Stimulated activated CD8-positive, alpha-beta memory T cell treated with anti-CD3 and anti-CD28 coated beads, Interleukin-15, amount 100 ng/mL, for 48 hours (primary cell): ENCODE measurements around the gene NHP2.
"Not testable (repeated sequence)": the region's sequence is repeated elsewhere in the genome, so short reads cannot be mapped to it uniquely, and the experiment has no call there.

Experiments
- DNase-seq, 2 donors: peaks; one replicate each; pipeline ENCODE4 v3.0.0-alpha.2; 2020; ENCODE audit warnings: low read depth in 2 of 2

The NHP2 gene

DNA sequence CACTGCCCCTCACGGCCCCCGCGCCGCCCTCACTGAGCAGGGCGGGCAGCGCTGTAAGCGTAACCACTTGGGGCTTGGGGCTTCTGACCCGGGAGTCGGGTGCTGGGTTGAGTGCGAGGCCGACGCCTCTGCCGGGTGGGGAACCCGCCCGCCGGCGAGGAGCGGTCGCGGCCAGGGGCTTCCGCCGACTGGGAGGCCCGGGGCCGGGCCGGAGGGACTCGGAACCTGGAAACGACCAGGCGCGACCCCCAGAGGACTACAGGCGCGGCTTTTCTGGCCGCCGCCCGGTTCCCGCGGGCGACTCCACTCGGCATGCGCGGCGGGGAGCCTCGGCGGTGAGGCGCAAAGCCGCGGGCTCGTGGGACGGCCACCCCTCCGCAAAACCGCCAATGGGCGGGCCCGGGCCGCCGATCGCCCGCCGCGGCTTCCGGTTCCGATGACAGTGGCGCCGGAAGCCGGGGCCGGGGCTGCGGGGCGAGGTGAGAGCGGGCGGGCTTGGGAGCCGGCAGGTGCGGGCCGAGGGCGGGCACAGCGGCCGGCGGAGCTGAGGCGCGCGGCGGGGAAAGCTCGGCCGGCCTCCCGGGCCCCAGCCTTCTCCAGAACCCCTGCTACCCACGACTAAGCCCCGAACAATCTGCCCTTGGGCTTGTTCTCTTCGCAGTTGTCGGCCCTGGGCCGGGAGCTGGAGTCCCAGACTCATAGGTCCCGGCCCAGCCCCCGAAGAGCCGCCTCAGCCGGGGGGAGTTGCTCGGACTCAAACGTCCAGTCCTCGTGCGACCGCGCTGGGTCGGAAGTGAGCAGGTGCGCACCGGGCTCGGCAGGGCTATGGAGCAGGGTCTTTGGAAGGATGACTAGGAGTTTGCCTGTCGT lies 22.9 kb downstream of the NHP2 start, which contains the start of gene RMND5B:
TSS of gene RMND5B (plus strand) at position 439 of the 870 bp plus-strand sequence. CDS start 7,106 bp downstream, outside the sequence.
- peak; percentile 76 to 77 for DNase-seq

DNA sequence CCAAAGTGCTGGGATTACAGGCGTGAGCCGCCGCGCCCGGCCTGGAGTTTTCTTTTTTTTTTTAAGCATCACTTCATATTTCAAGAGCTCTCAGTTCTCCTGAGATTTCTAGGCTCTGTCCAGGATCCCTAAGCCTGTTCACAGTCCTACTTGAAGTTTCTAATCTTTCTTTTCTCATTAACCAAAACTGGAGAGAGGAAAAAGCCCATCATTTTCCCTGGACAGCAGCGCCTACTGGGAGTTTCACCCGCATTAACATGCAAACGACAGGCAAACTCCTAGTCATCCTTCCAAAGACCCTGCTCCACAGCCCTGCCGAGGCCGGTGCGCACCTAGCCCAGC lies 23.5 kb downstream of the NHP2 start:
- not testable (repeated sequence) for DNase-seq

DNA sequence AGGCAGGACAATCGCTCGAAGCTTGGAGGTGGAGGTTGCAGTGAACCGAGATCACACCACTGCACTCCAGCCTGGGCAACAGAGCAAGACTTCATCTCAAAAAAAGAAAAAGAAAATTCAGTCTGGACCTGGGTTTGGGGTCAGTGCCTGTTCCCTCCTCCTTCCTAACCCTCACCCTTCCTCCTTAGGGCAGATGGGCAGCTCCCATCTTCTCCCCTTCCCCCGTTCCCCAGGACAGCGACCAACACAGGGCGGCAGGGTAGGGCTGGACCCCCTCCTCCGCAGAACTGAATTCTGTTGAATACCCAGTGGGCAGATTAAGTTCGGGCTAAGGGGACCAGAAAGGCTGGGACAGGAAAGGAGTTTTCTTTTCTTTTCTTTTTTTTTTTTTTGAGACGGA lies 24.4 kb downstream of the NHP2 start:
- DNase-seq, result no peak

DNA sequence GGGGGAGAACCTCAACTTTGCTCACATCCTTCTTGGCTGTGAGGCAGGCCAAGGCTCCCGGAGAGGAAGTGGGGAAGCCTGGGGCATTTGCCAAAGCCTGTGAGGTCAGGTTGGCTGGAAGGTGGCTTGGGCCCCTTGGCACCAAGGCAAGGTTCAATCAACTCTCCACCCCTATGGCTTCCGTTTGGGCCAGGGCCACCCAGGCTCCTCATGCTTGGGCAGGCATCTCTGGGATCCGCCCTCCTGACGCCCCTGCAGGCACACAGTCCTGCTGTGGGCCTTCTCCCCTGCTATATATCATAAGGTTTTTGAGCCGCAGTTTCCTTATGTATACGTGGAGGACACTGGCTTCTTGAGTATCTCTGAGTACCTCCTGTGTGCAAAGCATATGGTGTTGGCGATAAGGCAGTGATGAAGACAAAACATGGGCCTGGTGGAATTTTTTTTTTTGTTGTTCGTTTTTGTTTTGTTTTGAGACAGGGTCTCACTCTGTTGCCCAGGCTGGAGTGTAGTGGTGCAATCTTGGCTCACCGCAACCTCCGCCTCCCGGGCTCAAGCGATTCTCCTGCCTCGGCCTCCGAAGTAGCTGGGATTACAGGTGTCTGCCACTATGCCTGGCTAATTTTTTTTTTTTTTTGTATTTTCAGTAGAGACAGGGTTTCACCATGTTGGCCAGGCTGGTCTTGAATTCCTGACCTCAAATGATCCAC lies 26.2 kb downstream of the NHP2 start:
- DNase-seq, result not testable (repeated sequence)

DNA sequence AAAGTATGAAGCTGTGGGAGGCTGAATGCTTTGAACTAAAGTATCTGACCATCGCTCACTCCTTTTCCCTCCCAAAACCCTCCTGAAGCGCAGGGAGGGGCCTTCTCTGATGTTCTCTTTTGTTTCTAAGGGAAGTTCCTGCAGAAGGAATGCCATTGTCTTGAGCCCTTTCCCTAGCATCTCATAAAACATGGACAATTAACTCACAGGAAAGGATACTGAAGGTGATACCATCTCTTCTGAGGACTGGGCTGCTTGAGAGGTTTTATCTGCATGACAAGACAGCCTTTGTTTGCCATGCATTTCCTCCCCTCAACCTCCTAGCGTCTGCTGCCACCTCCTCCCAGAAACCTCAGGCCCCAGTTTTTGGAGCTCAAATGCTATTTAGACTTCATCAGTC lies 27.1 kb downstream of the NHP2 start:
- no peak for DNase-seq

DNA sequence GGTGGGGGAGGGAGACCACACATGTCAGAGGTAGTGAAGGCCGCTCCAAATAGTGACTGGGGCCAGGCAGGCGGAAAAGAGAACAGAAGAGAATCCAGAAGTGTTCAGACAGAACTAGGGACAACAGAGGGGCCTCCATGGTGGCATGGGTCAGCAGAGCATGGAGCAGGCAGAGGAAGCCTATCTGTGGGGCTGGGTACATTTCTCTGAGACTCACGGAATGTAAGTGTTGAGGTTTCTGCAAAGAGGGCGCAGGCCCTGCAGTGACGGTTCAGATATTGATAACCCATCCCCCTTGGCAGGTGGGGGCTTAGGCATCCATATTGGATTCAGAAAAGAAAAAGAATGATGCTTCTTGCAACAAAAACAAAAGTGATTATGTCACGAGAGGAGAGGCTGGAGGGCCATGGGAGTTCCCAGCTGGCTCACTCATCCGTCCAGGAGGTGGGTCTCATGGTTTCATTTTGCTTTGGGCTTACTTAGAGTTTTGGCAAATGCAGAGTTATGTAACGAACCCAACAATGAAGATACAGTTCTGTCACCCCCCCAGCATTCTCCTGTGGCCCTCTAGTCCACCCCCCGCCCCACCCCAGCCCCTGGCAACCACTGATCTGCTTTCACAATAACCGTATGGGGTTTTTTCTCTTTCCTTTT lies 28.3 kb downstream of the NHP2 start:
- DNase-seq, result no peak

DNA sequence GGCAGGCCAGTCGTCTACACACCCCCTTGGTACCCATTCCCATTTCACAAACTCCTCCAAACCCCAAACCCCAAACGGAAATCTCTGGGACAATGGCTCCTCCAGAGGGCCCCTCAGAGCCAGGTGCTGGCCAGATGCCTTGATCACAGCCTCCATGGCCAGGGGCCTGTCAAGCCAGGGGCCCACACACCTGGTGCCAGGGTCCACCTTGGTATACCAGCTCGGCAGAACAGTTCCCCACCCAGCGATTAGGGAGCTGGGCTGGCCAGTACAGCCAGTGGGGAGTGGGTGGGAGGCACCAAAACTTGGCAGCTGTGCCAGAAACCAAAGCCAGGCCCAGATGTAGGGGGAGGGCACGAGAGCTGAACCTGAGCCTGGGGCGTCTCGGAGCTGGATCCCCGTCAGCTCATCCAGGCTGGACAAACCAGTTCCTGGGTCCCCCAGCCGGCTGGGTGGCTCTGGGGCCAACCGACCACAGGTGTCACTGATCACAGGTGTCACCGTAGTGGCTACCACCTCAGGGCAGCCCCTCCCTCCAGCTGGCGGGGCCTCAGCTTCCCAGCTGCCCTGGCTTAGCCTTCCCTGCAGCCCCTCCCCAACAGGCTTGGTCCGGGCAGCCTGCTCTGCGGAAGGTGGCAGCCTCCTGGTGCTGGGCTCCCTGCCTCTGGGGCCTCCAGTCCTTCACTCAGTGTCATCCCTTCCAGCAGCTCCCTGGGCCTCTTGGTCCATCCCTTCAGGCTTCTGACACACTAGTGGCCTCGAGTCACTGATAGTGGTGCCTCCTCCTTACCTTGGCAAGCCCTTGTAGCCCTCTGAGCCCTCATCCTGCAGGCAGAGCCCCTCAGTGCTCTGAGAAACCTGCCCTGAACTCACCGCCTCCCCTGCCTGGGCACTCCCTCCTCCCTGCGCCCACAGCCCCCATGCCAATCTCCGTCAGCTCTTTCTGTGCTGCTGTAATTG lies 29.4 kb downstream of the NHP2 start:
- DNase-seq, result no peak

DNA sequence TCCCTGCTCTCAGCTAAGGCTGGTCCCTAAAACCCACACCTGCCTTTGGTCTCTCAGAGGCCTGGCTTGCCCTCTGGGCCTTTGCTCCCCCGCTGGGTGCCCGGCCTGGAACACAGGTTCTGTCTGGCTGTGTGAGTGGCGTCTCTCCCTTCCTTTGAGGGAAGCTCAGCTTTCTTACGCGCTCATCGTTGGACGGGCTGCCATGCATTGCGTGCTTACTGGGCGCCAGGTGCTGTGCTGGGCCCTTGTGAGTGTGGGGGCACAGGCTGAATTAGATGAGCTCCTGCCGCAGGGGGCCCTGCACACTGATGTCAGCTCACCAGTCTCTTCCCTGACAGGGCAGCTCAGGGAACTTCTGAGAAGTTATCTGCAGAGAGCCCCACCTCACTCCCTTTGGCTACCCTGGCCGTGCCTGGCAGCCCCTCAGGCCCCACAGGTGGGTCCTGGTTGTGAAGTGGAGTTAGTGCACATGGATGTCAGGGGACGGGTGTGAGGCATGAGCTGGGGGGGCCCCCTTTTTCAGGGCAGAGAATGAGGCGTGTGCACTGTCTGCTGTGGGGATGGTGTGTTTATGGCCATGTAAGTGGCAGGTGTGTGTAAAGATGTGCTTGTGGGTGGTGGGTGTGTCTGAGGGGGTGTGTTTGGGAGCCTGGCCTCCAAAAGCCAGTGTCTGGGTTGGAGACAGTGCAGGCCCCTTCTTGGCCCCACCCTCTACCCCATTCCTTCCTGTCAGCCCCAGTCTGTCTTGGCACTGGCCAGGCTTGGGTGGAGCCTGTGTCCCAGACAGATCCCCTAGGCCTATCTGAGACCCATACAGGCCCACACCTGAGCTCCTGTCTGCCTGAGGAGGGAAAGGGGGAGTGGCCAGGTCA lies 30.4 kb downstream of the NHP2 start:
- no peak for DNase-seq

DNA sequence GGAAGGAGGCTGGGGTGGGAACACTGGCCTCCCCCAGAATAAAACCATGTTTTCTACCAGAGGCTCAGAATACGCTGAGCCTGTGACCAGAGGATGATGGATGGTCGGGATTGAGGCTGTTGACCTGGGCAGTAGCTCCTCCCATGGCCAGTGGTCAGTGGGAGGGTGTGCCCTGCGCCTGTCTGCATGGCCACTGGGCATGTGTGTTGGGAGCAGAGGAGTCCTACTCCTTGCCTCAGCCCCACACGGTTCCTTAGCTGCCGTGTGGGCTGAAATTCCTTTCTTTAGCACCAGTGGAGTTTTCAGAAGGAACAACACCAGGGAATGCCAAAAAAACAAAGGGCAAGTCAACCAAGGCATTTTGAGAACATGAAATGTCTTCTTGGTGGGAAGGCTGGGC lies 31.3 kb downstream of the NHP2 start:
- DNase-seq, result no peak

DNA sequence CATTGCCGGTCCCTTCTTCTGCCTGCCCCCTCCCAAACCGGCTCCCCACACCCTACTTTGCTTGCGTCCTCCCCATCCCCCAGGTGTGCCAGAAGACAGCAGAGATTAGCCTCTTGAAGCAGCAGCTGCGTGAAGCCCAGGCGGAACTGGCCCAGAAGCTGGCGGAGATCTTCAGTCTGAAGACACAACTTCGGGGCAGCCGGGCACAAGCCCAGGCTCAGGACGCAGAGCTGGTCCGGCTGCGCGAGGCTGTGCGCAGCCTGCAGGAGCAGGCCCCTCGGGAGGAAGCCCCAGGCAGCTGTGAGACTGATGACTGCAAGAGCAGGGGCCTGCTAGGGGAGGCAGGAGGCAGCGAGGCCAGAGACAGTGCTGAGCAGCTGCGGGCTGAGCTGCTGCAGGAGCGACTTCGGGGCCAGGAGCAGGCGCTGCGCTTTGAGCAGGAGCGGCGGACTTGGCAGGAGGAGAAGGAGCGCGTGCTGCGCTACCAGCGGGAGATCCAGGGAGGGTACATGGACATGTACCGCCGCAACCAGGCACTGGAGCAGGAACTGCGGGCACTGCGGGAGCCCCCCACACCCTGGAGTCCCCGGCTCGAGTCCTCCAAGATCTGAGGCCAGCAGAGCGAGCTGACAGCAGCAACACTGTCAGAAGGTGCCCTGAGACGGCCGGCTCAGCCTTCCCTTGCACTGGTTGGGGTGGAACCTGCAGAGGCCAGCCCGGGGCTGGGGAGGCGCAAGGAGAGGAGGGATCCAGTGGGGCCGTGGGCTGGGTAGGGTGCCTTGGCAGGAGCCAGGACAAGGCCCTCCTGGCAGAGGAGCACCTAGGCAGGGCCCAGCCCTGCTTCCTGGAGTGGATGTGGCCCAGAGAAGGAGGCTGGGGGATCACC lies 32.1 kb downstream of the NHP2 start:
- no peak for DNase-seq

DNA sequence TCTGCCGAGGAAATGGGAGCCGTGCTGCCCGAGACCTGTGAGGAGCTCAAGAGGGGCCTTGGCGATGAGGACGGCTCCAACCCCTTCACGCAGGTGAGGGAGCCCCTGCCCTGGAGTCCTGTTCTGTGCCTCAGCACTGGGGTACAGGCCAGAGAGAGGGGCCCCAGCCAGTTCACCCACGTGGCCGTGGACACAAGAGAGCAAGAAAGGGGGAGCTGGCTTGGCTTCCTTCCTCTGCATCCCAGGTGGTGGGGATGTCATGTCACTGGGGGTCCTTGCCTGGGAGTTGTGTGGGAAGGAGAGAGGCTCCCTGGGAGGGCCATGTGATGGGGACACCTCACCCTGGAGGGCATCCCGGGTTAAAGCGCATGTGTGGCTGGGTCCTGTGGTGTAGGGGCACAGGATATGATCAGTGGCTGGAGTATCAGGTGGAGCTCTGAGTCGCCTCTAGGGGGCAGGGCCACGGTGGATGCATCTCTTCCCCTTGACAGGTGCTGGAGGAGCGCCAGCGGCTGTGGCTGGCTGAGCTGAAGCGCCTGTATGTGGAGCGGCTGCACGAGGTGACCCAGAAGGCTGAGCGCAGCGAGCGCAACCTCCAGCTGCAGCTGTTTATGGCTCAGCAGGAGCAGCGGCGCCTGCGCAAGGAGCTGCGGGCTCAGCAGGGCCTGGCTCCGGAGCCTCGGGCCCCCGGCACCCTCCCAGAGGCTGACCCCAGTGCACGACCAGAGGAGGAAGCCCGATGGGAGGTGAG lies 32.9 kb downstream of the NHP2 start:
- DNase-seq, result peak; percentile 68 to 72

DNA sequence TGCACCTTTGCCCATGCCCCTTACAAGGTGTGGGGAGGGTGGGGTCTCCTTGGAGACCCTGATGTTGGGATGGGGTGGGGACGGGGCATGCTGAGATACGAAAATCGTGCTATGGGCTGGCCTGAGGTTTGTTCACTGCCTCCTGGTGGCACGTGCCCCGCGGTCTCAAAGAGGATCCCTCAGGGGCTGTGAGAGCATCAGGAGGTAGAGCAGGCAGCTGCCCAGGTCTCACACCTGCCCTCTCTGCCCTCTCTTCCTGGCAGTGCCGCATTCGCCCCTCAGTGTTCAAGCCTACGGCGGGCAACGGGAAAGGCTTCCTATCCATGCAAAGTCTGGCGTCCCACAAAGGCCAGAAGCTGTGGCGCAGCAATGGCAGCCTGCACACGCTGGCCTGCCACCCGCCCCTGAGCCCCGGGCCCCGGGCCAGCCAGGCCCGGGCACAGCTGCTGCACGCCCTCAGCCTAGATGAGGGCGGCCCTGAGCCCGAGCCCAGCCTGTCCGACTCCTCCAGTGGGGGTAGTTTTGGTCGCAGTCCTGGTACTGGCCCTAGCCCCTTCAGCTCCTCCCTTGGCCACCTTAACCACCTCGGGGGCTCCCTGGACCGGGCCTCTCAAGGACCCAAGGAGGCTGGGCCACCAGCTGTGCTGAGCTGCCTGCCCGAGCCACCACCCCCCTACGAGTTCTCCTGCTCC lies 33.6 kb downstream of the NHP2 start:
- DNase-seq, result no peak

DNA sequence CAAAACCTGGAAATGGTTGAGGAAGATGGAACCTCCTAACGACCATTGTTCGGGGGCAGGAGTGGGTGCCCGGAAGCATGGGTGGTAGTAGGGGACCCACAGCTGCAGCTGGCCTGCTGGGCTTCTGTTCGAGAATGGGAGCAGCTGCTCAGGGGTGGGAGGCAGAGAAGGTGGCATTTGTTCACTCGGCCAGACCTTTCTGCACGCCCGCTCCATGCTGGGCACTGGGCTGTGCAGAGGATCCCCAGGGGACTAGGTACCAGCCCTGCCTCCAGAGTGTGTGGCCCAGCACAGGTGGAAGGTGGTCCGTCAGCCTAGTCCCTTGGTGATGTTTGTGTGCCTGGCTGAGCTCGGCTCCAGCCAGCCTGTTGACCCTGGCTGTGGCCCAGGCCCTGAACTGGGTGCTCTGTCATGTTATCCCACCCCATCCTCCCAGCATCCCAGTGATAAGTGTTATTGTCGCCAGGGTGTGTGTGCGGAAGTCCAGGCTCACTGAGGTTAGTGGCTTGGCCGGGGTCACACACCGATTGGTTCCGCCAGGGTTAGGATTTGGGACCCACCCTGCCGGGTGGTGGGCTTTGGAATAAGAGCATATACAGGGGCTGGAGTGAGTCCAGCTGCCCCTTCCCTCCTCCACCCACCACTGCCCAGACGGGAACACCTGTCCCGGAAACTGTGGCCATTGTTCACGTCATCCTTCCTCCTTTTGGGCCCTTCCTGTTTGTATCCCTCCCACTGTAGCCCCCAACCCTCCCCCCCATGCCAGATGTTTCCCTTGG lies 35.6 kb downstream of the NHP2 start:
- DNase-seq, result no peak

DNA sequence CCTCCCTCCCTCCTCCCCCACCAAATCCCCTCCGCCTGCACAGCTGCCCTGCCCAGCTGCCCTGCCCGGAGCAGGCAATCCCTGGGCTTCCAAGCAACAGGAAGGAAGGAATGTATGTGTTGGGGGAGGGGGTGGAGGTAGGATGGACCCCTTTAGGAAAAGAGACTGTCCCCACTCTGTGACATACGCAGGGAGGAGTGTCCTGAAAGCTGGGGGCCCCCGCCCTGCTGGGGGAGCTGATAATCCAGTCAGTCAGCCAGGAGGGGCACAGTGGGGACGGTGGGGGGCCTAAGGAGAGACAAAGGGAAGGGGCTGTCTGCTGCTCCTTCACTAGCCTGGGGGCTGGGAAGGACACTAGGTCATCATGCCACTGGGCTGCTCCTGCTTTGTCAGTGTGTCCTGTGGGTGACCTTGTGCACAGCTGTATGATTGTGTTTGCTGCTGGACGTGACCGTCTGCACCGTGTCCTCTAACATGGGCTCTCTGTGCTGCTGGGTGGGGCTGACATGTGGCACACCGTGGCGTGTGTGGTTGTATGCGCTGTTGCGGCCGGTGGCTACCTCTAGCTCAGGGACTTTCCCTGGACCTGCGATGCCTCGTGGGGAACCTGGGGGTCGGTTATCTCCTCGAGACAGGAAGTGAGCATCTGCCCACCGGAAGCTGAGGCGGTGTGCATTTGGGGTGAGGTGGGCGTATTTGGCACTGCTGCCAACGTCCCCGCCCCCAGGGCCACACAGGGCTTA lies 37.4 kb downstream of the NHP2 start:
- peak; percentile 70 to 80 for DNase-seq

DNA sequence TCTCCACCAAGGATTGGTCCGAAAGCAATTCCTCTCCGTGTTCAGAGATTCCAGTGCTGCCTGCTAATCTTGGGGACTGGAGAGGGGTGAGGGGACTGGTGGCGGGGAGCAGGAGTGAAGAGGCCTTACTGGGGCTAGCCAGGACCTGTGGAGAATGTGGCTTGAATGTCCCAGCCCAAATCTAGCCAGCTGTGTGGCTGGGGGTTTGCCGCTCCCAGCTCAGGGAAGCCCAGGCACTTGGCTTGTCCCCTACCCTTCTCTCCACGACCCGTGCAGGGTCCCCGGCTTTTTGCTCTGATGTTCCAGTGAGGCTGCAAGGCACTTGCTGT lies 37.9 kb downstream of the NHP2 start:
- DNase-seq, result no peak

DNA sequence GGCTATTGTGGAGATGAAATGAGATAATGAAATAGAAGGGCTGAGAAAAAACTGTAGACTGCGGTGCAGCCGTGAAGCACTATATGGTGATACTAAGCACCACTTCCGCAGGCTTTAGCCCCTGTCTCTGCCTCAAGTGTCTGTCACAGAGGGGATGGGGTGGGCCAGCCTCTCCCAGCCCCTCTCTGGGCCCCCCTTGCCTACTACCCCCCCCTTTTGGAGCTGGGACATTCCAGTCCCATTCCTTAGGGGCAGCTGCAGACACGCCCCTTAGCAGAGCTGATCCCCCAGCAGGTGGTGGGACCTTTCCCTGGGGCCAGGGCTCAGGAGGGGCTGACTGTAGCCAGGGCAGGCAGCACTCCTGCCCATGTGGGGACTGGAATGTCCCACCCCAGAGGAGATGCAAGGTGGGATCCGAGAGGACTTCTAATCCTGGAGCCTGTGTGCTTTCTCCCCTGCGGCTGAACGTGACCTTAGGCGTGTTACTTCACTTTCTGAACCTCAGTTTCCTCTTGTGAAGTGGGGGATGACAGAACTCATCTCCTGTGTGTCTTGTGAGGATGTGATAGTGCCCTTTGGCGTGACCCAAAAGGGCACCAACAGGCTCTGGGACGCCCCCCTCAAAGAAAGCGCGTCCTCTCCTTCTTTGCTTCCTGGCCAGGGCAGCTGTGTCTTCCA lies 38.4 kb downstream of the NHP2 start:
- DNase-seq, result no peak
